HL-60/S4 treated with retinoic acid at 250 ng/mL for 4 days and 3 days (cell line): Measurements from ENCODE around the gene TACSTD2.
"Not testable (repeated sequence)": the region's sequence is repeated elsewhere in the genome, so short reads cannot be mapped to it uniquely, and the experiment has no call there.

Experiments used
- in situ Hi-C: fragments of 300-500 bp; cut with MboI; formaldehyde crosslinking; loops from 2 replicates; pipeline ENCODE4 v1.7.0; 2022; ENCODE audit warnings: low sequenced_read_pairs

The TACSTD2 gene, protein sequence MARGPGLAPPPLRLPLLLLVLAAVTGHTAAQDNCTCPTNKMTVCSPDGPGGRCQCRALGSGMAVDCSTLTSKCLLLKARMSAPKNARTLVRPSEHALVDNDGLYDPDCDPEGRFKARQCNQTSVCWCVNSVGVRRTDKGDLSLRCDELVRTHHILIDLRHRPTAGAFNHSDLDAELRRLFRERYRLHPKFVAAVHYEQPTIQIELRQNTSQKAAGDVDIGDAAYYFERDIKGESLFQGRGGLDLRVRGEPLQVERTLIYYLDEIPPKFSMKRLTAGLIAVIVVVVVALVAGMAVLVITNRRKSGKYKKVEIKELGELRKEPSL

DNA sequence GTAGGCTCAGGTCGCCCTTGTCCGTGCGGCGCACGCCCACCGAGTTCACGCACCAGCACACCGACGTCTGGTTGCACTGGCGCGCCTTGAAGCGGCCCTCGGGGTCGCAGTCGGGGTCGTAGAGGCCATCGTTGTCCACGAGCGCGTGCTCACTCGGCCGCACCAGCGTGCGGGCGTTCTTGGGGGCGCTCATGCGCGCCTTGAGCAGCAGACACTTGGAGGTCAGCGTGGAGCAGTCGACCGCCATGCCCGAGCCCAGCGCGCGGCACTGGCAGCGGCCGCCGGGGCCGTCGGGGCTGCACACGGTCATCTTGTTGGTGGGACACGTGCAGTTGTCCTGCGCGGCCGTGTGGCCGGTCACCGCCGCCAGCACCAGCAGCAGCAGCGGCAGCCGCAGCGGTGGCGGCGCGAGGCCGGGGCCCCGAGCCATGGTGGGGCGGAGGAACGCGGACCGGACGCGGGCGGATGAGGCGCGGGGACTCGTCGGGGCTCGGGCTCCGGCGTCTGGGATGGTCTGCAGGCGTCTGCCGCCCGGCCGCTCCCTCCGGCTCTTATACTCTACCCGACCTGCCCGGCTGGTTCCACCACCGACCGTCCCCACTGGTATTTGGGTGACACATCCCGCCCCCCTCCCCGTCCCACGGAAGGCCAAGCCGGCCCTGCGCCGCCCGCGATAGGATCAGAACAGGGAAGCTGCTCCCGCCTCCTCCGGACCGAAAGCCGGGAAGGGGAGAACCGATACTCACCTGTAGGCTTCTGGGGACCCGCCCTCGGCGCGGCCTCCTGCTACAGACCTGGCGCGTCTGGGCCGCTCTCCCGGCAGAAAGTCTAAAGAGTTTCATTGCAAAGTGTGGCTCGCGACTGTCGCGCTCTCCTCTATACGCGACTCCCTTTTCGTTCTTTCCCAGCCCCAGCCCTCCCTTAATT, at the start of gene TACSTD2:
TSS of gene TACSTD2 (minus strand) at position 526 of the 927 bp plus-strand sequence. CDS start at position 430, 96 bp downstream.
- in situ Hi-C loops: no loop called here

DNA sequence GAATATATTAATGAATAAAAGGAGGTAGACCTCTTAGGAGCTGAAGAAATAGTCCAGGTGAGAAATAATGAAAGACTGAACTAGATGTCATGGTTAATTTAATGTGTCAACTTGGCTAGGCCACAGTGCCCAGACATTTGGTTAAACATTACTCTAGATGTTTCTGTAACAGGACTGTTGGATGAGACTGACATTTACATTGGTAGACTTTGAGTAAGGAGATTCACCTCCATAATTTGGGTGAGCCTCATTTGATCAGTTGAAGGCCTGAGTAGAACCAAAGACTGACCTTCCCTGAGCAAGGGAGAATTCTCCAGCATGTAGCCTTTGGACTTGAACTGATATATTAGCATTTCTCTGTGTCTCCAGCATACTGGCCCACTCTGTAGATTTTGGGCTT, 49.2 kb upstream of the TACSTD2 start:
- in situ Hi-C loops: no loop called here

DNA sequence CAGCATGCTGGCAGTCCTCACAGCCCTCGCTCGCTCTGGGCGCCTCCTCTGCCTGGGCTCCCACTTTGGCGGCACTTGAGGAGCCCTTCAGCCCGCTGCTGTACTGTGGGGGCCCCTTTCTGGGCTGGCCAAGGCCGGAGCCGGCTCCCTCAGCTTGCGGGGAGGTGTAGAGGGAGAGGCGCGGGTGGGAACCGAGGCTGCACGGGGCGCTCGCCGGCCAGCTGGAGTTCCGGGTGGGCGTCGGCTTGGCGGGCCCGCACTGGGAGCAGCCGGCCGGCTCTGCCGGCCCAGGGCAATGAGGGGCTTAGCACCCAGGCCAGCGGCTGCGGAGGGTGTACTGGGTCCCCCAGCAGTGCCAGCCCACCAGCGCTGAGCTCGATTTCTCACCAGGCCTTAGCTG, 46.2 kb upstream of the TACSTD2 start:
- in situ Hi-C loops: not testable (repeated sequence)

DNA sequence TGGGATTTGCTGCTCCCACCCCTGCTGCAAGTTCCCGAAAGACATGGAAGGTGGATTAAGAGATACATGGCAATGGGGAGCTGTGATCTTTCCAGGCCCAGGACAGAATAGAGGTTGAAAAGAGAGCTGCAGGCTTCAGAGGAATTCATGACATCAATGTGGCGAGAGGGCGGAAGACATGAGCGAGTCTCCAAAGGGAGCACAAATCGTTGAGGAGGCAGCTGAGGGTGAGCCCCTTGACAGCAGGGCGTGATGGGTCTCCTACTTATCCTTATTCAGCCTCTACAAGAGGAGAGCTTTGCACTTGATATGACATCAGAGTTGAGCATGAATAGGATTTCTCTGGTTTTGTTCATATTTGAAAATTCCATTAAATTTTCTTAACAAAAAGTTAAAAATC, 45.5 kb upstream of the TACSTD2 start:
- in situ Hi-C loops: no loop called here

DNA sequence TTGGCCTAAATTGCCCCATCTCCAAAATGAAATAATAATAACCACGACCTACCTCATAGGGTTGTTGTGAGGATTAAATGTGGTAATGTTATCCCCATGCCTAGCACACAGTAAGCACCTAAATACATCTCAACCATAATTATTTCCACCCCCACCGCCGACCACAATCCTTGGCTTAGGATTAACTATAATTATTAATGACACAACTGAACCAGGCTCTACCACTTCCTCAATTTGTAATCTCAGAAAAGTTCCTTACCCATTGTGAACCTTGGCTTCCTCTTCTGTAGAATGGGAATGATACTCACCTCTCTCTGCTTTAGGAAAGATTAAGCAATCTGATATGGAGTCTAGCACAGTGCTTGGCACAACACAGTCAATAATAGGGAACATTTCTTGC, 44.3 kb upstream of the TACSTD2 start:
- in situ Hi-C loops: no loop called here

DNA sequence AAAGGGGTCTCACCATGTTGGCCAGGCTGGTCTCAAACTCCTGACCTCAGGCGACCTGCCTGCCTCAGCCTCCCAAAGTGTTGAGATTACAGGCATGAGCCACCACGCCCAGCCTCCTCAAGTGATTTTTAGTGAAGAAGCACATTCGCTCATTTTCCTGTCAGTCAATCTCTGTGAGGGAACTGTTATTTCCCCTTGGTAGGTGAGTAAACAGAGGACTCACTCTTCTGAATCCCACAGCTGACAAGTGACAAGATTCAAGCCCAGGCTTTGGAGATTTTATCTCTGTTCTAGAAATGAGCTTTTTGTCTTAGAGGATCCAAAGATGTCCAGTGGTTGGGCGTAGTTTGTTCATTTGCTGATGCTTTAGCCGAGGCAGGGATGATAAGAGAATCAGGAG, 43.9 kb upstream of the TACSTD2 start:
- in situ Hi-C loops: no loop called here

DNA sequence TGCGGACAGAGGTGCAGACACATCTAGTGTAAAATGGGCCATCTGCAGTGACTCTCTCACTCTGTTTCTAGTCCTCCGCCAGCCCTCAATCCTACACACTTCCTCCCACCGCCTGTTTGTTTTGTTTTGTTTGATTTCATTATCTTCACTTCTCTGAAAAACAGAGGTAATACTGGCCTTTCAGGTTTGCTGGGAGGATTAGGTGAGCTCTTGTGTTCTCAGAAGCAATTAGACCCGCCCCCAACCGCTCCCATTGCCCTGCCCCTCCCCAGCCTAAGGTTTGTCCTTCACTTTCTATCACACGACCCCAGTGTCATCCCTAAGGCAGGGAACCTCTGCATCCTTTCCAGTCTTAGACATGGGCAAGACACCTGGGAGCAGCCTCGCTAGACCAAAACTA, 43.2 kb upstream of the TACSTD2 start:
- in situ Hi-C loops: no loop called here

DNA sequence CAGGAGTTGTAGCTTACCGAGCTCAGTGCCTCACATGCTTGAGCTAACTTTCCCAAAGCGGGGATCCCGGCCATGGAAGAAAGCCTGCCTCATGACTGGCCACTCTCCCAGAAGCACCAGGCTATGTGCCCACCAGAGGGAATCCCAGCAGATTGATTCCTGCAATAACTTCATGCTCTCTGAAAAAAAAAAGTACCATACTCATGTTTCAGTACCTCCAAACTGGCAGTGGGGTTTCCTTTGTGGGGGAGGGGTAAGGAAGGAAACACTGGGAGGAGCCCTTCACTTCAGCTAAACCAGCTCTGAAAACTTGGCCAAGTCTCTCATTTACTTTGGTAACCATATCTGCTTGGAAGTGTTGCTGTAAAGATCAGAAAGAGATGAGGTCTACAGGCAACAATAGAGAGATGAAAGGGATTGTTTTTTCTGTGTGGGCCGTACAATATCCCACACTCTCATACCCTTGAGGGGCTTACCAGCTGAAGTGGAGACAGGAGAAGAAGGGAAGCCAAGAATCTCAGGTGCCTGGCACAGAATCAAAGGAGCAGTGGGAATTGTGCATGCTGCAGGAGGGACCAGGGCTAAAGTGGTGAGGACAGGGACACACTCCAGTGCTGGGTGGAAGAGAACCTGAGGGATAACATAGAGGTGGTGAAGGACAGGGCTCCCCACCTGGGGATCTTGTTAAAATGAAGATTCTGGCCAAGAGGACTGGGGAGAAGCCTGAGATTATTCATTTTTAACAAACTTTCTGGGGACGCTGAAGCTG, 42.4 kb upstream of the TACSTD2 start:
- in situ Hi-C loops: no loop called here

DNA sequence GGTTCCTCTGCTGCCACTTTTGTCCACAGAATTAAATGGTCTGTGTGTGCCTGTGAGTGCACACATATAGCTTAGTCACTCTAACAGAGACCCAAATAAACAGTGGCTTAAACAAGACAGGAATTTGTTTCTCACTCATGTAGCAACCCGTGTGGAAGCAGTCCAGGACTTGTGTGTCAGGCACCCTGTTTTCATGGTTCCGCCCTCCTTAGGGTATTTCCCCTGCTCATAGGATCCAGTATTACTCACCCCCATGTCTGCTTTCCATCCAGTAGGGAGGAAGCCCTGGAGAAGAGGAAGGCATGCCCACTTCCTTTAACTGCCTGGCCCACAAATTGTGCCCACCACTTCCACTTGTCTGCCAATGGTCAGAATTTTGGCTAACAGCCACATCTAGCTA, 41.3 kb upstream of the TACSTD2 start:
- in situ Hi-C loops: no loop called here

DNA sequence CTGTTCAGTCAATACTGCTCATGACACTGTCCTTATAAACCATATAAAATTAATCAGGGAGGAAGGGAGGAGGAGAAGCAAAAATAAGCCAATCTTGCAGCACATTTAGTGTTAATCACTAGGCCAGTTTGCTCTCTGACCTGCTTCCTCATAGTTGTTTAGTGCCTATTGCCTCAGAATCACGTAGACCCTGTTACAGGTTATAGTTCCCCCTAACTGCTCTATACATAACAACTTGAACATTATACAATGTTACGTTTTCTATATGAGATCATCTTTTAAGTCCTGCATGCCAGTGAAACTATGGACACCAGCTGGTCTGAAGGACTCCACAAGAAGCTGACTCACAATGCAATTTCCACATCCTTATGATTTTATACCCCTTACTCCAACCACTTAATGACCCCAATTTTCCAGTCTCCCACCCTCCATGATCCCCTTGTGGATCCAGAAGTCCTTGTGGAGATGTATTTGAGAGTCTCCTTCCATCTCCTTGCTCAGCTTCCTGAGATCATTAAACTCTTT, 34.9 kb upstream of the TACSTD2 start:
- in situ Hi-C loops: no loop called here

DNA sequence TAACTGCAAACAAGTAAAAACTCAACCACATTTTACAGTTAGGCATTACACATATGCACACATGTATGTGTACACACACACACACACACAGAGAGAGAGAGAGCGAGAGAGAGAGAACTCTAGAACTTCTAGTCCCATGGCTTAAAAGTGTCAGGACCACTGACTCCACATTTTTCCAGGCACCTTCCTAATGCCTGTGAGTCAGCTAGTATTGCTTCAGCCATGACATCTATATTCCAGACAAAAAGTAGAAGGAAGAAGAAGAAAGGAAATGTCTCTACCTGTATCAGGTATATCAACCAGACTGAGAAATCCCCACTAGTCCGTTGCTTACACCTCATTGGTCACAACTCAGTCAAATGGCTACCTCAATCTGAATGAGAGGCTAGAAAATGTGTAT, 31.9 kb upstream of the TACSTD2 start:
- in situ Hi-C loops: no loop called here

DNA sequence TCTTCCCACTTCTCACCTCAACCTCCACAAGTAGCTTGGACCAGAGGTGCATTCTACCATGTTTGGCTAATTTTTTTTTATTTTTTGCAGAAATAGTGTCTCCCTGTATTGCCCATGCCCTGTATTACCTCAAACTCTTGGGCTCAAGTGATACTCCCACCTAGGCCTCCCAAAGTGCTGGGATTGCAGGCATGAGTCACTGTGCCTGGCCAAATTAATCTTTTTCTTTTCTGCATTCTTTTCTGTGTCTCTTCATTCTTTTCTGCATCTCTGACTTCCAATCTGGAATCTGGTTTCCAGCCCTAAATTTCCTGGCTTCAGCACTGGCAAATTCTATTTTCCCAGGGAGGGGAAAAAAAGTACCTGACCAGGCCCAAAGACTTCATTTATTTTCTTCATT, 31.2 kb upstream of the TACSTD2 start:
- in situ Hi-C loops: no loop called here

DNA sequence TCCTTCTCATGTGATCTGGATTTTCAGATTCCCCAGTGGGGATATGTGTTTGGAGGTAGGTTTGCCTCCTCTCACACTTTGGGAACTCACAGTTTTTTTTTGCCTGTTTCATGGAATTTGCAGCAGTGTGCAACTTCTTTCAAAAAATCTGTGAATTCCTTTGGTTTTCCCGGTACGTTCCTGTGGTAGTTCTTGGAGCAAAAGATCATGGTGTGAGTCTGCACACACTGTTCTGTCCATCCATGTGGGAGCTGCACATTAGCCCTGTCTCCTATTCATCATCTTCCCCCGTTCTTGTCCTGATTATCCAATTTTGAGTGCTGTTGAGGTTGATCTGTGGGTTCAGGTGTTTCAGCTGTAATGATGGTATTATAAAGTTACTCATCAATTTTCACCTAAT, 30.3 kb upstream of the TACSTD2 start:
- in situ Hi-C loops: no loop called here

DNA sequence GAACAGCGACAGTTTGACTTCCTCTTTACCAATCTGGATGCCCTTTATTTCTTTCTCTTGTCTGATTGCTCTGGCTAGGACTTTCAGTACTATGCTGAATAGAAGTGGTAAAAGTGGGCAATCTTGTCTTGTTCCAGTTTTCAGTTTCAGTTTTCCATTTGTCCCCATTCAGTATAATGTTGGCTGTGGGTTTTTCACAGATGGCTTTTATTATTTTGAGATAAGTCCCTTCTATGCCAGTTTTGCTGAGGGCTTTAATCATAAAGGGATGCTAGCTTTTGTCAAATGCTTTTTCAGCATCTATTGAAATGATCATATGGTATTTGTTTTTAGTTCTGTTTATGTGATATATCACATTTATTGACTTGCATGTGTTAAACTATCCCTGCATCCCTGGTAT, 24.9 kb upstream of the TACSTD2 start:
- in situ Hi-C loops: not testable (repeated sequence)

DNA sequence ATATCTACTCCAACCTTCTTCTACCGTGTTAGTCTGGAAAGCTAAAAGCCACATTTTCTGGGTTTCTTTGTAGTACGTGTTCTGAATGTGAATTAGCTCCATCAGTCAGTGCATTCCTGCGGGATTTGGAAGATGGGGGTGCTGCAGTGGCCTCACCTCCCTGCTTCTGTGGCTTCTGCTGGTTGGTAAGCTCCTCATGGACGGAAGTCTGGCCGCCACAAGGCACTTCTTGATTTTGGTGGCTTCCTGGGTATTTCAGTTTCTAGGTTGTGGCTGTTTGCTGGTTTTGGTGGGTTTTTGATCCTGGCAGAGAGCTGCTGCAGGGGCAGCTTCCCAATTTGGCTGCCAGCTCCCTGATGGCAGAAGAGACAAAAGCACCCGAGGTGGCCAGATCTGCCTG, 20.9 kb upstream of the TACSTD2 start:
- in situ Hi-C loops: no loop called here

DNA sequence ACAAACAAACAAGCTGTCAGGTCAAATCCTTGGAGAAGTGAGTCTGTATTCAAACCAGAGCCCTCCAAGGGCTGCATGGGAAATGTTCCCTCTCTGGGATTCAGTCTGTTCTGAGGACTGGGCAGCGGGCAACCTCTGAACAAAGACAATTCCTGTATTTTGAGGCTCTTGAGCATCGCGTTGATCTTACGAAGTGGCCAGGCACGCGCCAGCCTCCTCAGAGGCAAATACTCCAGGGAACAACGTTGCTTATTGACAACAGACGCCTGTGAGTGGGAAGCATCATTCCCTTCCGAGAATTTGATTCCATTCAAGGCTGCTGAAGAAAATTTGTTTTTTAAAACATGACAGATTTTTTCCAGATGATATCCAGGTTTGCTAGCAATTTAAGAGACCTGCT, 20.0 kb upstream of the TACSTD2 start:
- in situ Hi-C loops: no loop called here

DNA sequence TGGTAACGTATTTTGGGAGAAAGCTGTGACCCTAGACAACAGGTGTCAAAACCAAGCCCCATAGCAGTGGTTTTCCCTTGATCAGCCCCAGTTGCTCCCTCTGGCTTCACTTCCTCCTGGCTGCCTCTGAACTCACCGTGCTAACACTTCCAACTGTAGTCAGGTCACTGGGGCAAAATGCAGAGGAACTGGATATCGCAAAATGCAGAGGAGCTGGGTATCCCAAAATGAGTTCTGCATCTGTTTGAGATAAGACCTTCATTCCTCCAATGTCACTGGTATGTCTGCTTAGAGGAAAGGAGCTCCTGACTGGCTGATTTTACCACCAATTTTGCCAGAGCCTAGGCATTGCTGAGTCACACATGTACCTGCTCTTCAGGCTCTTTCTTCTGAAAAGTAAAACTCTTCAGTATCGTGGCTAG, 19.6 kb upstream of the TACSTD2 start:
- in situ Hi-C loops: no loop called here

DNA sequence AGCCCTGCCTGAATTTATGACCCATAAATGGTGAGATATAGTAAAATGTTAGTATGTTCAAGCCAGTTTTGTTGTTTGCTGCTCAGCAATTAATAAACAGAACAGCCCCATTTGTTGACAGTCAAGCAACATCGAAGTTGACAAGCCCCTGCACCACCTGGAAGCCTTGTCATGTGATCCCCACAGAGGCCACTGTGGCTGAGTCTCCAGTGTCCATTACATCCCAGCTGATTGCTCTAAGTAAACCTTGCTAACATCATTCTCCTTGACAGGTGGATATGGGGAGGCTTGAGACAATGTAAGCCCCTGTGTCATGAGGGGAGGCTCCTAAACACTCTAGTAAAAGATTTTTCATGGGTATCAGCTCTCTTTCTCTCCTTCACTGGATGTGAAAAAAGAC, 17.5 kb upstream of the TACSTD2 start:
- in situ Hi-C loops: no loop called here

DNA sequence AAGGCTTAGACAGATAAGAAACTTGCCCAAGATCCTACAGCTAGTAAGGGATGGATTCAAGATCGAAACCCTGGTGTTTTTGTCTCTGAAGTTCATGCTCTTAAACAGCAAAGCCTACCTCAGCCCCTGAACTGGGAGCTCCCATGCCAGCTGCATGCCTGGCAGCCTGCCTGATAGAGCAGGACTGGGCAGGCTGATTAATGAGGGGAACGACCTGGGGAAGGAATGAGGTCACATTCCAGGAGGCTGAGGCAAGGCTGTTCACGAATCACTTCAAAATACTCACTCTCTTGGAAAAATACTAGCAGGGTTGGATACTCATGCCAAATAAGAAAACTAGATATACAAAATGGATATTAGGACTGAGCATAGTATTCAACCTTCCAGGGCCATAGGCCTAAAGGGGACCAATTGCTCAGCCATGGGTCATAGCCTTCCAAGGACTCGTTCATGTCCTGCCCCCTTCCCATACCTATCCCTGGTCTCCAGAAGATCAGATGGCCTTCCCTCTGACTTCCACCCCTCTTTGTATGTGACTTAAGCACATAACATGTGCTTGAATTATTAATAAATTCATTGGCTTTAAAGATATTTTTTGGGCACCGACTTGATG, 15.6 kb upstream of the TACSTD2 start:
- in situ Hi-C loops: no loop called here

DNA sequence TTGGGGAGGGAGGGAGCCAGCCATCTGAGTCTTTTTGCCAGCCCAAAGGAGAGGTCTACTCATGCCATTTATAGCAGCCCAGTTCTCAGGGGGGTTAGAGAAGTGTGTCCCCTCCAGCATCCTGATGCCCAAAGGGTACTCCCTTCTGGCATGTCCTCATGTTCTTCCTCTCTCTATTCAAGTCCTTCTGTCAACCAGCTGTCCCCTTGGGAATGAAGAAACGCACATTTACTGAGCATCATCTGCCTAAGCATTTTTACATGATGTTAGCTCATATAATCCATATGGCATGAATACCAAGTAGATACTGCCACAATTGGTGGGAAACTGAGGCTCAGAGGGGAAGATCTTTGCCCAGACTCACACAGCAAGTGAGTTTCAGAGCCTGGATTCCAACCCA, 14.8 kb upstream of the TACSTD2 start:
- in situ Hi-C loops: no loop called here

DNA sequence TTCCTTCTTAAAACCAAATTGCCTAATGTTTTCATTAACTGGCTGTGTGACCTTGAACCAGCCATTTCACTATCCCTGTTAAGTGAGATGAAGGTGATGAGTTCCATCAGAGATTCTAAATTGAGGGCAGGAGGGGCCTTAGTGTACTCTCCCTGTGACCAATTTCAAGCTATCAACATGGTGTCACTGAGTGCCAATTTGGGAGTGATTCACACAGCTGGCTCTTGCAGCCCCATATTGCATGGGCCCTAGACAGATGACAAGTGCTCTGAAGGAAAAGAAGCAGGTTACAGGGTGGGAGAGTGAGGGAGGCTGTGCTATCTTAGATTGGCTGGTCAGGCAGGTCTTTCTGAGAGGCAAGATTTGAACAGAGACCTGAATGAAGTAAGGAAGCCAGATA, 13.0 kb upstream of the TACSTD2 start:
- in situ Hi-C loops: no loop called here
